ENCODE data around the gene PPEF2.

The PPEF2 gene

GRCh38 chr4:75891611-75892010 lies 10.6 kb downstream of the PPEF2 start:
- Histone ChIP-seq H3K9ac (ENCODE audit: low read length) (no peak overlapping the region), H3K36me3 (ENCODE audit: control insufficient read depth, insufficient read depth, low read length, severe bottlenecking) (no peaks in the 10 kb centered on the region), H3K9me3 (ENCODE audit: control insufficient read depth, low read length) (no peaks in the 10 kb centered on the region), H3K4me1 (ENCODE audit: control insufficient read depth, insufficient read depth, low read length) (no peaks in the 10 kb centered on the region), H3K4me3 (ENCODE audit: low read length) (no peak overlapping the region), H3K27me3 (replicated peaks; ENCODE audit: control insufficient read depth, insufficient read depth, low read length) (peaks cover 40% of the 10 kb centered on the region)
- no peak for DNase-seq (ENCODE audit: low read depth)

- DNase-seq (ENCODE audit: low read depth): no peak
- Histone ChIP-seq H3K4me3 (ENCODE audit: low read length) (no peak overlapping the region), H3K27me3 (replicated peaks; ENCODE audit: control insufficient read depth, insufficient read depth, low read length) (peaks cover 40% of the 10 kb centered on the region), H3K9me3 (ENCODE audit: control insufficient read depth, low read length) (no peaks in the 10 kb centered on the region), H3K36me3 (ENCODE audit: control insufficient read depth, insufficient read depth, low read length, severe bottlenecking) (no peaks in the 10 kb centered on the region), H3K4me1 (ENCODE audit: control insufficient read depth, insufficient read depth, low read length) (no peaks in the 10 kb centered on the region), H3K9ac (ENCODE audit: low read length) (no peak overlapping the region)
Observed at GRCh38 chr4:75889537-75890199, 12.6 kb downstream of the PPEF2 start.

- Histone ChIP-seq H3K9me3 (ENCODE audit: control insufficient read depth, low read length) (no peaks in the 10 kb centered on the region), H3K36me3 (ENCODE audit: control insufficient read depth, insufficient read depth, low read length, severe bottlenecking) (no peaks in the 10 kb centered on the region), H3K9ac (ENCODE audit: low read length) (no peak overlapping the region), H3K4me3 (ENCODE audit: low read length) (no peak overlapping the region), H3K4me1 (ENCODE audit: control insufficient read depth, insufficient read depth, low read length) (no peaks in the 10 kb centered on the region), H3K27me3 (replicated peaks; ENCODE audit: control insufficient read depth, insufficient read depth, low read length) (peaks cover 26% of the 10 kb centered on the region)
- no peak for DNase-seq (ENCODE audit: low read depth)
Observed at GRCh38 chr4:75886104-75886503, 16.1 kb downstream of the PPEF2 start.

GRCh38 chr4:75881476-75881875 lies 20.8 kb downstream of the PPEF2 start:
- H3K9me3 ChIP-seq (ENCODE audit: control insufficient read depth, low read length): no peaks in the 10 kb centered on the region
- H3K4me1 ChIP-seq (ENCODE audit: control insufficient read depth, insufficient read depth, low read length): no peaks in the 10 kb centered on the region
- DNase-seq (ENCODE audit: low read depth): no peak
- H3K4me3 ChIP-seq (ENCODE audit: low read length): no peak overlapping the region
- no peak overlapping the region for H3K9ac ChIP-seq (ENCODE audit: low read length)
- no peaks in the 10 kb centered on the region for H3K36me3 ChIP-seq (ENCODE audit: control insufficient read depth, insufficient read depth, low read length, severe bottlenecking)
- H3K27me3 ChIP-seq (replicated peaks; ENCODE audit: control insufficient read depth, insufficient read depth, low read length): peaks cover 10% of the 10 kb centered on the region

GRCh38 chr4:75880278-75880677 lies 22.0 kb downstream of the PPEF2 start:
- H3K27me3 ChIP-seq (replicated peaks; ENCODE audit: control insufficient read depth, insufficient read depth, low read length): peaks cover 22% of the 10 kb centered on the region
- no peak overlapping the region for H3K4me3 ChIP-seq (ENCODE audit: low read length)
- H3K36me3 ChIP-seq (ENCODE audit: control insufficient read depth, insufficient read depth, low read length, severe bottlenecking): no peaks in the 10 kb centered on the region
- DNase-seq (ENCODE audit: low read depth): peak; percentile 9
- no peak overlapping the region for H3K9ac ChIP-seq (ENCODE audit: low read length)
- no peaks in the 10 kb centered on the region for H3K4me1 ChIP-seq (ENCODE audit: control insufficient read depth, insufficient read depth, low read length)
- no peaks in the 10 kb centered on the region for H3K9me3 ChIP-seq (ENCODE audit: control insufficient read depth, low read length)

GRCh38 chr4:75878246-75878756 lies 24.0 kb downstream of the PPEF2 start:
- DNase-seq (ENCODE audit: low read depth): no peak
- no peaks in the 10 kb centered on the region for H3K36me3 ChIP-seq (ENCODE audit: control insufficient read depth, insufficient read depth, low read length, severe bottlenecking)
- no peaks in the 10 kb centered on the region for H3K9me3 ChIP-seq (ENCODE audit: control insufficient read depth, low read length)
- H3K27me3 ChIP-seq (replicated peaks; ENCODE audit: control insufficient read depth, insufficient read depth, low read length): peaks cover 22% of the 10 kb centered on the region
- no peak overlapping the region for H3K4me3 ChIP-seq (ENCODE audit: low read length)
- no peaks in the 10 kb centered on the region for H3K4me1 ChIP-seq (ENCODE audit: control insufficient read depth, insufficient read depth, low read length)
- no peak overlapping the region for H3K9ac ChIP-seq (ENCODE audit: low read length)

GRCh38 chr4:75876218-75876617 lies 26.0 kb downstream of the PPEF2 start:
- no peak for DNase-seq (ENCODE audit: low read depth)
- H3K4me3 ChIP-seq (ENCODE audit: low read length): no peak overlapping the region
- peaks cover 5% of the 10 kb centered on the region for H3K4me1 ChIP-seq (ENCODE audit: control insufficient read depth, insufficient read depth, low read length)
- no peak overlapping the region for H3K9ac ChIP-seq (ENCODE audit: low read length)
- no peaks in the 10 kb centered on the region for H3K9me3 ChIP-seq (ENCODE audit: control insufficient read depth, low read length)
- peaks cover 22% of the 10 kb centered on the region for H3K27me3 ChIP-seq (replicated peaks; ENCODE audit: control insufficient read depth, insufficient read depth, low read length)
- no peaks in the 10 kb centered on the region for H3K36me3 ChIP-seq (ENCODE audit: control insufficient read depth, insufficient read depth, low read length, severe bottlenecking)

- Histone ChIP-seq H3K9me3 (ENCODE audit: control insufficient read depth, low read length) (no peaks in the 10 kb centered on the region), H3K27me3 (replicated peaks; ENCODE audit: control insufficient read depth, insufficient read depth, low read length) (no peaks in the 10 kb centered on the region), H3K4me3 (ENCODE audit: low read length) (no peak overlapping the region), H3K9ac (ENCODE audit: low read length) (no peak overlapping the region), H3K4me1 (ENCODE audit: control insufficient read depth, insufficient read depth, low read length) (peaks cover 5% of the 10 kb centered on the region), H3K36me3 (ENCODE audit: control insufficient read depth, insufficient read depth, low read length, severe bottlenecking) (no peaks in the 10 kb centered on the region)
- DNase-seq (ENCODE audit: low read depth): no peak
Observed at GRCh38 chr4:75869100-75869499, 33.2 kb downstream of the PPEF2 start.

GRCh38 chr4:75867130-75867529 lies 35.1 kb downstream of the PPEF2 start:
- Histone ChIP-seq H3K27me3 (replicated peaks; ENCODE audit: control insufficient read depth, insufficient read depth, low read length) (no peaks in the 10 kb centered on the region), H3K9me3 (ENCODE audit: control insufficient read depth, low read length) (no peaks in the 10 kb centered on the region), H3K36me3 (ENCODE audit: control insufficient read depth, insufficient read depth, low read length, severe bottlenecking) (no peaks in the 10 kb centered on the region), H3K4me1 (ENCODE audit: control insufficient read depth, insufficient read depth, low read length) (no peaks in the 10 kb centered on the region), H3K4me3 (ENCODE audit: low read length) (no peak overlapping the region), H3K9ac (ENCODE audit: low read length) (no peak overlapping the region)
- no peak for DNase-seq (ENCODE audit: low read depth)

- Histone ChIP-seq H3K9me3 (ENCODE audit: control insufficient read depth, low read length) (peaks cover 5% of the 10 kb centered on the region), H3K27me3 (replicated peaks; ENCODE audit: control insufficient read depth, insufficient read depth, low read length) (no peaks in the 10 kb centered on the region), H3K4me1 (ENCODE audit: control insufficient read depth, insufficient read depth, low read length) (no peaks in the 10 kb centered on the region), H3K9ac (ENCODE audit: low read length) (no peak overlapping the region), H3K36me3 (ENCODE audit: control insufficient read depth, insufficient read depth, low read length, severe bottlenecking) (no peaks in the 10 kb centered on the region), H3K4me3 (ENCODE audit: low read length) (no peak overlapping the region)
- DNase-seq (ENCODE audit: low read depth): no peak
Observed at GRCh38 chr4:75860606-75861005, 41.6 kb downstream of the PPEF2 start.

- H3K9ac ChIP-seq (ENCODE audit: low read length): no peak overlapping the region
- no peaks in the 10 kb centered on the region for H3K36me3 ChIP-seq (ENCODE audit: control insufficient read depth, insufficient read depth, low read length, severe bottlenecking)
- no peak for DNase-seq (ENCODE audit: low read depth)
- peaks cover 3% of the 10 kb centered on the region for H3K27me3 ChIP-seq (replicated peaks; ENCODE audit: control insufficient read depth, insufficient read depth, low read length)
- H3K4me3 ChIP-seq (ENCODE audit: low read length): no peak overlapping the region
- peaks cover 5% of the 10 kb centered on the region for H3K9me3 ChIP-seq (ENCODE audit: control insufficient read depth, low read length)
- H3K4me1 ChIP-seq (ENCODE audit: control insufficient read depth, insufficient read depth, low read length): no peaks in the 10 kb centered on the region
Observed at GRCh38 chr4:75858721-75859120, 43.5 kb downstream of the PPEF2 start.

GRCh38 chr4:75849461-75849860 lies 52.8 kb downstream of the PPEF2 start:
- Histone ChIP-seq H3K27me3 (replicated peaks; ENCODE audit: control insufficient read depth, insufficient read depth, low read length) (peaks cover 3% of the 10 kb centered on the region), H3K4me1 (ENCODE audit: control insufficient read depth, insufficient read depth, low read length) (peaks cover 23% of the 10 kb centered on the region), H3K4me3 (ENCODE audit: low read length) (no peak overlapping the region), H3K9me3 (ENCODE audit: control insufficient read depth, low read length) (no peaks in the 10 kb centered on the region), H3K36me3 (ENCODE audit: control insufficient read depth, insufficient read depth, low read length, severe bottlenecking) (no peaks in the 10 kb centered on the region), H3K9ac (ENCODE audit: low read length) (no peak overlapping the region)
- no peak for DNase-seq (ENCODE audit: low read depth)
